ENCODE data around the gene HECTD4. TPM values are rescaled to one million over a fixed set of nuclear protein-coding genes. Genes with fewer than 3 reads are reported as not detected.
A peak's percentile ranks its signal among the peaks of the same experiment; 100 is the strongest.

The HECTD4 gene
- total and polyA plus RNA-seq, 9 of the 15 experiments (the other 6 are each of a cell fraction or from before 2014, with no cell fraction given), result 3.5 to 33.3 (median 13.5) TPM

DNA sequence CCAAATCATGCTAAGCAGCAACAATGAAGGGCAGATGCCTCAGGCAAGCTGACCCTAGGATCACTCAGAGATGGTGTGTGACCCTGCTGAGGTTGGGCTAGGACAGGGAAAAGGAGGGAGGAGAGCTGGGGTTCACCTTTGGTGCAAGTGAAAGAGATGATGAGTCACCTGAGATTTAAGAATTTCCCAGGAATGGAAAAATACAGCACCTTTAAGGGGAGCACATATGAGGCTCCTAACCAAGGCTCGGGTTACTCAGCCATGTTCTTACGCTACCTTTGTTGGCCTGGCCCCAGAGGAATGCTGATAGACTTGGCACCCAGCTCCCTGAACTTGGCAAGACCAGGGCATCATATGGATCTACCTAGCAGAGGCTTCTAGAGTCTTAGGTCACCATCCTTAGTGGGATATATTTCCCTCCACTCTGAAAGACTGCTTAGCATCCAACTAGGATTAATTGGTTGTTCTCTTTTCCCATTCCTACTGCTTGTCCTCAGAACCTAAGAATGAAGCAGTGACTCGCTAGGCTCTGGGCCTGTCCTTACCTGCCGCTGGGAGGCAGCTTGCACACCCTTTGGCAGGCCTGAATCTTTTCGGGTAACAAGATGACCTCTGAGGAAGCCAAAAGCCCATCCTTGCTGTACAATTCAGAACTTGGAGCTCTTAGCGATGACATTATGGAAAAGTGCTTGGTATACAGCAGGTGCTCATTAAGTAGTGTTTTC lies 269.7 kb downstream of the HECTD4 start:
- Histone ChIP-seq H3K4me3 (no peak overlapping the region), H3K9ac (ENCODE audit: insufficient read depth in 1 of 2, low read depth in 2 of 2, low read length in 2 of 2) (no peak overlapping the region), H3K9me1 (ENCODE audit: control insufficient read depth, insufficient read depth, low read length) (no peaks in the 10 kb centered on the region), H3K79me2 (ENCODE audit: control insufficient read depth, insufficient read depth, low read length) (peaks cover 15% of the 10 kb centered on the region), H3K27me3 (ENCODE audit: control insufficient read depth in 2 of 2, insufficient read depth in 2 of 2, low read length in 2 of 2) (no peaks in the 10 kb centered on the region), H3K27ac (ENCODE audit: extremely low read depth, low read depth, low read length) (no peak overlapping the region), H3K4me1 (replicated peaks in 1 of 2; ENCODE audit: control insufficient read depth in 2 of 2, insufficient read depth in 2 of 2, low read length in 2 of 2) (peaks cover 34 to 43% of the 10 kb centered on the region in 2 experiments), H4K20me1 (replicated peaks; ENCODE audit: control insufficient read depth, insufficient read depth, low read length) (0 out of 2 replicates have a peak, but pooled peaks cover 2% of the 10 kb centered on the region), H3K9me3 (replicated peaks; ENCODE audit: control insufficient read depth, insufficient read depth, low read depth, low read length) (no peaks in the 10 kb centered on the region), H2AFZ (ENCODE audit: low read depth, low read length) (no peak overlapping the region), H3K4me2 (ENCODE audit: insufficient read depth, low read length) (no peak overlapping the region), H3K36me3 (ENCODE audit: control insufficient read depth, insufficient read depth, low read length) (no peaks in the 10 kb centered on the region)
- intact Hi-C loops (cut with micrococcal nuclease) (loop anchor here (10.0 kb wide), 1 partner anchor 272 kb away; the partner anchor contains the start of gene HECTD4), in situ Hi-C loops (cut with MboI) (no loop called here)
- FAIRE-seq, result no peak
- DNase-seq (ENCODE audit: extremely low read depth in 1 of 4, low spot score in 3 of 4), result no peak
- POLR2A ChIA-PET, result interaction anchor here (0.7 to 1.4 kb wide), 2 partner anchors 10 to 14 kb away, joined by 3 read pairs; no protein-coding TSS in a partner anchor
- WGBS (ENCODE audit: insufficient coverage, low coverage, missing lambda C conversion rate), result 75% methylated on average over 6 of the region's 6 CpGs
- TF ChIP-seq, protein P1, sequence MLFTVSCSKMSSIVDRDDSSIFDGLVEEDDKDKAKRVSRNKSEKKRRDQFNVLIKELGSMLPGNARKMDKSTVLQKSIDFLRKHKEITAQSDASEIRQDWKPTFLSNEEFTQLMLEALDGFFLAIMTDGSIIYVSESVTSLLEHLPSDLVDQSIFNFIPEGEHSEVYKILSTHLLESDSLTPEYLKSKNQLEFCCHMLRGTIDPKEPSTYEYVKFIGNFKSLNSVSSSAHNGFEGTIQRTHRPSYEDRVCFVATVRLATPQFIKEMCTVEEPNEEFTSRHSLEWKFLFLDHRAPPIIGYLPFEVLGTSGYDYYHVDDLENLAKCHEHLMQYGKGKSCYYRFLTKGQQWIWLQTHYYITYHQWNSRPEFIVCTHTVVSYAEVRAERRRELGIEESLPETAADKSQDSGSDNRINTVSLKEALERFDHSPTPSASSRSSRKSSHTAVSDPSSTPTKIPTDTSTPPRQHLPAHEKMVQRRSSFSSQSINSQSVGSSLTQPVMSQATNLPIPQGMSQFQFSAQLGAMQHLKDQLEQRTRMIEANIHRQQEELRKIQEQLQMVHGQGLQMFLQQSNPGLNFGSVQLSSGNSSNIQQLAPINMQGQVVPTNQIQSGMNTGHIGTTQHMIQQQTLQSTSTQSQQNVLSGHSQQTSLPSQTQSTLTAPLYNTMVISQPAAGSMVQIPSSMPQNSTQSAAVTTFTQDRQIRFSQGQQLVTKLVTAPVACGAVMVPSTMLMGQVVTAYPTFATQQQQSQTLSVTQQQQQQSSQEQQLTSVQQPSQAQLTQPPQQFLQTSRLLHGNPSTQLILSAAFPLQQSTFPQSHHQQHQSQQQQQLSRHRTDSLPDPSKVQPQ (CRISPR knock-in tag; IDR thresholded peaks at IDR 0.05; ENCODE audit: borderline replicate concordance), result no peak
- TF ChIP-seq, protein P2, sequence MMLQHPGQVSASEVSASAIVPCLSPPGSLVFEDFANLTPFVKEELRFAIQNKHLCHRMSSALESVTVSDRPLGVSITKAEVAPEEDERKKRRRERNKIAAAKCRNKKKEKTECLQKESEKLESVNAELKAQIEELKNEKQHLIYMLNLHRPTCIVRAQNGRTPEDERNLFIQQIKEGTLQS (IDR thresholded peaks at IDR 0.05), result peak; percentile 17; the same call in 1 of the 2 replicates
- TF ChIP-seq, protein P2 (CRISPR knock-in tag; conservative IDR thresholded peaks at IDR 0.05), result no peak
- TF ChIP-seq ZKSCAN8 (CRISPR knock-in tag; IDR thresholded peaks at IDR 0.05), result peak; percentile 88; the same call in 1 of the 2 replicates
- TF ChIP-seq BRCA1 (IDR thresholded peaks at IDR 0.05), result no peak
- 0 out of 2 replicates have a peak, but pooled peaks have one; percentile 35 for TF ChIP-seq BRCA1 (CRISPR knock-in tag; IDR thresholded peaks at IDR 0.05)
- no peak for TF ChIP-seq HMG20A (CRISPR knock-in tag; conservative IDR thresholded peaks at IDR 0.05)
- TF ChIP-seq ZNF121 (CRISPR knock-in tag; conservative IDR thresholded peaks at IDR 0.05), result no peak
- no peak for ATAC-seq
- BruUV-seq (replicated peaks), result no TSS peak
- CTCF ChIA-PET (ENCODE audit: low intra/inter-chr PET ratio), result interaction anchor here (0.6 kb wide), 1 partner anchor 918 kb away, joined by 3 read pairs; no protein-coding TSS in a partner anchor

Data from K562 (cell line).